ENCODE results near the gene ALDH1L1.

ALDH1L1 gene

GRCh38 chr3:126083138-126083445, 97.3 kb downstream of the ALDH1L1 start:
- H2BK5ac ChIP-seq (ENCODE audit: low read depth, low read length, poor library complexity) = no peak overlapping the region
- H3K79me2 ChIP-seq (ENCODE audit: control insufficient read depth, insufficient read depth, low read length, poor library complexity) = peaks cover 2% of the 10 kb centered on the region
- no peak overlapping the region for H3K18ac ChIP-seq (ENCODE audit: low read length)
- H3K4me1 ChIP-seq (ENCODE audit: control insufficient read depth in 1 of 2, insufficient read depth in 2 of 2, low read length in 2 of 2) = peaks cover 0 to 6% of the 10 kb centered on the region in 2 experiments
- H4K12ac ChIP-seq (ENCODE audit: low read depth, low read length) = no peak overlapping the region
- peaks cover 11% of the 10 kb centered on the region for H3K79me1 ChIP-seq (ENCODE audit: low read length)
- peaks cover 1% of the 10 kb centered on the region for H3K9me3 ChIP-seq (ENCODE audit: insufficient read depth, low read depth, low read length)
- no peak for DNase-seq
- no peak overlapping the region for H3K9ac ChIP-seq (ENCODE audit: low read length)
- H4K91ac ChIP-seq (ENCODE audit: low read depth, low read length) = peak overlapping the region; percentile 36
- no peaks in the 10 kb centered on the region for H3K27me3 ChIP-seq (ENCODE audit: insufficient read depth, low read length)
- H2AFZ ChIP-seq (ENCODE audit: insufficient read depth, low read length, poor library complexity) = peak overlapping the region; percentile 55
- WGBS (ENCODE audit: extremely low coverage, insufficient coverage, insufficient read length) = no CpG with 5 or more reads among the region's 3 CpGs
- no peak overlapping the region for H4K8ac ChIP-seq (ENCODE audit: low read depth, low read length)
- H3K4me3 ChIP-seq (ENCODE audit: low read depth, low read length) = no peak overlapping the region
- H2BK120ac ChIP-seq (ENCODE audit: insufficient read depth, low read length, poor library complexity) = no peak overlapping the region
- H3K4me2 ChIP-seq (ENCODE audit: low read length) = peak overlapping the region; percentile 72
- no peak overlapping the region for H3K23ac ChIP-seq (ENCODE audit: low read length)
- no peak overlapping the region for H3K27ac ChIP-seq (ENCODE audit: low read depth, low read length)
- no peak overlapping the region for H3K14ac ChIP-seq (ENCODE audit: low read length)
- no peak overlapping the region for H2AK5ac ChIP-seq (ENCODE audit: low read length)
- H3K36me3 ChIP-seq (ENCODE audit: control insufficient read depth in 1 of 2, insufficient read depth in 2 of 2, low read length in 2 of 2) = peaks cover 0 to 1% of the 10 kb centered on the region in 2 experiments
- no peak overlapping the region for H3K4ac ChIP-seq (ENCODE audit: low read depth, low read length)
- no peak overlapping the region for H2BK12ac ChIP-seq (ENCODE audit: low read length)

- DNase-seq = no peak
- H3K27ac ChIP-seq (ENCODE audit: low read depth, low read length) = no peak overlapping the region
- no CpG with 5 or more reads among the region's 15 CpGs for WGBS (ENCODE audit: extremely low coverage, insufficient coverage, insufficient read length)
Measured at GRCh38 chr3:126082362-126083137, 97.8 kb downstream of the ALDH1L1 start.

GRCh38 chr3:126081618-126082361, 98.6 kb downstream of the ALDH1L1 start:
- Histone ChIP-seq H2BK5ac (ENCODE audit: low read depth, low read length, poor library complexity) (no peak overlapping the region), H3K14ac (ENCODE audit: low read length) (no peak overlapping the region), H3K9me3 (ENCODE audit: insufficient read depth, low read depth, low read length) (peaks cover 1% of the 10 kb centered on the region), H3K4me1 (ENCODE audit: control insufficient read depth in 1 of 2, insufficient read depth in 2 of 2, low read length in 2 of 2) (peaks cover 0 to 6% of the 10 kb centered on the region in 2 experiments), H2BK120ac (ENCODE audit: insufficient read depth, low read length, poor library complexity) (no peak overlapping the region), H2AK5ac (ENCODE audit: low read length) (no peak overlapping the region), H3K18ac (ENCODE audit: low read length) (no peak overlapping the region), H3K79me2 (ENCODE audit: control insufficient read depth, insufficient read depth, low read length, poor library complexity) (peaks cover 2% of the 10 kb centered on the region), H3K4ac (ENCODE audit: low read depth, low read length) (no peak overlapping the region), H2BK12ac (ENCODE audit: low read length) (no peak overlapping the region), H4K8ac (ENCODE audit: low read depth, low read length) (no peak overlapping the region), H3K4me2 (ENCODE audit: low read length) (no peak overlapping the region), H3K23ac (ENCODE audit: low read length) (no peak overlapping the region), H4K12ac (ENCODE audit: low read depth, low read length) (no peak overlapping the region), H2AFZ (ENCODE audit: insufficient read depth, low read length, poor library complexity) (no peak overlapping the region), H4K91ac (ENCODE audit: low read depth, low read length) (no peak overlapping the region), H3K27me3 (ENCODE audit: insufficient read depth, low read length) (no peaks in the 10 kb centered on the region), H3K36me3 (ENCODE audit: control insufficient read depth in 1 of 2, insufficient read depth in 2 of 2, low read length in 2 of 2) (peaks cover 0 to 1% of the 10 kb centered on the region in 2 experiments), H3K79me1 (ENCODE audit: low read length) (peaks cover 11% of the 10 kb centered on the region), H3K9ac (ENCODE audit: low read length) (no peak overlapping the region), H3K4me3 (ENCODE audit: low read depth, low read length) (no peak overlapping the region), H3K27ac (ENCODE audit: low read depth, low read length) (no peak overlapping the region)
- DNase-seq = peak; percentile 99
- no CpG with 5 or more reads among the region's 9 CpGs for WGBS (ENCODE audit: extremely low coverage, insufficient coverage, insufficient read length)

More at GRCh38 chr3:126082362-126083137, 97.8 kb downstream of the ALDH1L1 start:
- Histone ChIP-seq H3K23ac (ENCODE audit: low read length) (no peak overlapping the region), H3K36me3 (ENCODE audit: control insufficient read depth in 1 of 2, insufficient read depth in 2 of 2, low read length in 2 of 2) (peaks cover 0 to 1% of the 10 kb centered on the region in 2 experiments), H3K4ac (ENCODE audit: low read depth, low read length) (no peak overlapping the region), H2BK12ac (ENCODE audit: low read length) (no peak overlapping the region), H3K4me2 (ENCODE audit: low read length) (no peak overlapping the region), H3K79me2 (ENCODE audit: control insufficient read depth, insufficient read depth, low read length, poor library complexity) (peaks cover 2% of the 10 kb centered on the region), H3K9me3 (ENCODE audit: insufficient read depth, low read depth, low read length) (peaks cover 1% of the 10 kb centered on the region), H3K4me3 (ENCODE audit: low read depth, low read length) (no peak overlapping the region), H3K79me1 (ENCODE audit: low read length) (peaks cover 11% of the 10 kb centered on the region), H2BK5ac (ENCODE audit: low read depth, low read length, poor library complexity) (no peak overlapping the region), H3K14ac (ENCODE audit: low read length) (no peak overlapping the region), H3K4me1 (ENCODE audit: control insufficient read depth in 1 of 2, insufficient read depth in 2 of 2, low read length in 2 of 2) (peaks cover 0 to 6% of the 10 kb centered on the region in 2 experiments), H3K27me3 (ENCODE audit: insufficient read depth, low read length) (no peaks in the 10 kb centered on the region), H2AFZ (ENCODE audit: insufficient read depth, low read length, poor library complexity) (no peak overlapping the region), H2AK5ac (ENCODE audit: low read length) (no peak overlapping the region), H4K91ac (ENCODE audit: low read depth, low read length) (no peak overlapping the region), H4K8ac (ENCODE audit: low read depth, low read length) (no peak overlapping the region), H4K12ac (ENCODE audit: low read depth, low read length) (no peak overlapping the region), H2BK120ac (ENCODE audit: insufficient read depth, low read length, poor library complexity) (no peak overlapping the region), H3K18ac (ENCODE audit: low read length) (no peak overlapping the region), H3K9ac (ENCODE audit: low read length) (no peak overlapping the region)

- Histone ChIP-seq H3K4me1 (ENCODE audit: control insufficient read depth in 1 of 2, insufficient read depth in 2 of 2, low read length in 2 of 2) (peaks cover 0 to 6% of the 10 kb centered on the region in 2 experiments), H2AK5ac (ENCODE audit: low read length) (no peak overlapping the region), H4K8ac (ENCODE audit: low read depth, low read length) (no peak overlapping the region), H4K12ac (ENCODE audit: low read depth, low read length) (no peak overlapping the region), H3K36me3 (ENCODE audit: control insufficient read depth in 1 of 2, insufficient read depth in 2 of 2, low read length in 2 of 2) (peaks cover 0 to 1% of the 10 kb centered on the region in 2 experiments), H3K27me3 (ENCODE audit: insufficient read depth, low read length) (no peaks in the 10 kb centered on the region), H3K79me2 (ENCODE audit: control insufficient read depth, insufficient read depth, low read length, poor library complexity) (peaks cover 2% of the 10 kb centered on the region), H3K27ac (ENCODE audit: low read depth, low read length) (no peak overlapping the region), H2BK120ac (ENCODE audit: insufficient read depth, low read length, poor library complexity) (no peak overlapping the region), H3K4me2 (ENCODE audit: low read length) (no peak overlapping the region), H3K4me3 (ENCODE audit: low read depth, low read length) (no peak overlapping the region), H3K9me3 (ENCODE audit: insufficient read depth, low read depth, low read length) (peaks cover 1% of the 10 kb centered on the region), H2AFZ (ENCODE audit: insufficient read depth, low read length, poor library complexity) (no peak overlapping the region), H2BK12ac (ENCODE audit: low read length) (no peak overlapping the region), H3K14ac (ENCODE audit: low read length) (no peak overlapping the region), H3K4ac (ENCODE audit: low read depth, low read length) (no peak overlapping the region), H3K23ac (ENCODE audit: low read length) (no peak overlapping the region), H3K18ac (ENCODE audit: low read length) (no peak overlapping the region), H3K79me1 (ENCODE audit: low read length) (peaks cover 11% of the 10 kb centered on the region), H3K9ac (ENCODE audit: low read length) (no peak overlapping the region), H4K91ac (ENCODE audit: low read depth, low read length) (no peak overlapping the region), H2BK5ac (ENCODE audit: low read depth, low read length, poor library complexity) (no peak overlapping the region)
- no peak for DNase-seq
- no CpG with 5 or more reads among the region's 5 CpGs for WGBS (ENCODE audit: extremely low coverage, insufficient coverage, insufficient read length)
Measured at GRCh38 chr3:126080970-126081369, 99.4 kb downstream of the ALDH1L1 start.
